HEK293 (cell line): ENCODE results near the gene AARSD1.
"Not testable (repeated sequence)": the region's sequence is repeated elsewhere in the genome, so short reads cannot be mapped to it uniquely, and the experiment has no call there.

Experiments
- ATF2 ChIP-seq: fragments of 450-650 bp; formaldehyde crosslinking; IDR thresholded peaks from 2 replicates; pipeline ENCODE4 v1.5.1; 2016; ENCODE audit warnings: missing biosample characterization, missing genetic modification characterization, low read depth
- CTCF ChIP-seq: fragments of 450-650 bp; formaldehyde crosslinking; IDR thresholded peaks from 2 replicates; pipeline ENCODE4 v1.5.1; 2016; ENCODE audit warnings: missing biosample characterization, missing genetic modification characterization
- REST ChIP-seq: fragments of 450-650 bp; formaldehyde crosslinking; IDR thresholded peaks from 2 replicates; pipeline ENCODE4 v1.5.1; 2016; ENCODE audit warnings: missing biosample characterization, missing genetic modification characterization
- ZBTB49 ChIP-seq: fragments of 450-650 bp; formaldehyde crosslinking; IDR thresholded peaks from 2 replicates; pipeline ENCODE4 v1.5.1; 2016; ENCODE audit warnings: missing biosample characterization, missing genetic modification characterization, low read depth
- ZNF18 ChIP-seq: fragments of 450-650 bp; formaldehyde crosslinking; IDR thresholded peaks from 2 replicates; pipeline ENCODE4 v1.5.1; 2016; ENCODE audit warnings: missing biosample characterization, missing genetic modification characterization
- ZNF423 ChIP-seq: fragments of 450-650 bp; formaldehyde crosslinking; IDR thresholded peaks from 2 replicates; pipeline ENCODE4 v1.5.1; 2016; ENCODE audit warnings: missing biosample characterization, missing genetic modification characterization
- ZNF521 ChIP-seq: fragments of 450-650 bp; formaldehyde crosslinking; IDR thresholded peaks from 2 replicates; pipeline ENCODE4 v1.5.1; 2017; ENCODE audit warnings: missing biosample characterization, mild to moderate bottlenecking, missing genetic modification characterization
- ZNF548 ChIP-seq: fragments of 450-650 bp; formaldehyde crosslinking; IDR thresholded peaks from 2 replicates; pipeline ENCODE4 v1.5.1; 2016; ENCODE audit warnings: missing biosample characterization, missing genetic modification characterization
- ZNF623 ChIP-seq: fragments of 450-650 bp; formaldehyde crosslinking; IDR thresholded peaks from 2 replicates; pipeline ENCODE4 v1.5.1; 2016; ENCODE audit warnings: missing biosample characterization, missing genetic modification characterization
- ZNF76 ChIP-seq: fragments of 450-650 bp; formaldehyde crosslinking; IDR thresholded peaks from 2 replicates; pipeline ENCODE4; 2016; ENCODE audit warnings: low read depth, missing biosample characterization, missing genetic modification characterization, borderline replicate concordance
- ZNF791 ChIP-seq: fragments of 450-650 bp; formaldehyde crosslinking; IDR thresholded peaks from 2 replicates; pipeline ENCODE4 v1.5.1; 2016; ENCODE audit warnings: missing biosample characterization, missing genetic modification characterization
- TF ChIP-seq, protein P1 (sequence below): fragments of 450-650 bp; formaldehyde crosslinking; IDR thresholded peaks from 2 replicates; pipeline ENCODE4 v1.5.1; 2016; ENCODE audit warnings: missing biosample characterization, missing genetic modification characterization

- TF ChIP-seq ZBTB49 (tag by site-specific recombination); ZNF548 (tag by site-specific recombination); CTCF (tag by site-specific recombination); REST; ZNF521 (tag by site-specific recombination); ZNF423 (tag by site-specific recombination); ZNF76 (tag by site-specific recombination); ZNF18 (tag by site-specific recombination); ZNF623; ATF2 (tag by site-specific recombination); ZNF791: not testable (repeated sequence)
- TF ChIP-seq, protein P1, sequence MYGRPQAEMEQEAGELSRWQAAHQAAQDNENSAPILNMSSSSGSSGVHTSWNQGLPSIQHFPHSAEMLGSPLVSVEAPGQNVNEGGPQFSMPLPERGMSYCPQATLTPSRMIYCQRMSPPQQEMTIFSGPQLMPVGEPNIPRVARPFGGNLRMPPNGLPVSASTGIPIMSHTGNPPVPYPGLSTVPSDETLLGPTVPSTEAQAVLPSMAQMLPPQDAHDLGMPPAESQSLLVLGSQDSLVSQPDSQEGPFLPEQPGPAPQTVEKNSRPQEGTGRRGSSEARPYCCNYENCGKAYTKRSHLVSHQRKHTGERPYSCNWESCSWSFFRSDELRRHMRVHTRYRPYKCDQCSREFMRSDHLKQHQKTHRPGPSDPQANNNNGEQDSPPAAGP (tag by site-specific recombination): not testable (repeated sequence)
Observed at GRCh38 chr17:42923472-42923871, 40.8 kb downstream of the AARSD1 start.
